Measurements from ENCODE around the gene YY1AP1. TPM values are rescaled to one million over a fixed set of nuclear protein-coding genes. Genes with fewer than 3 reads are reported as not detected.
A peak's percentile ranks its signal among the peaks of the same experiment; 100 is the strongest.

Gene YY1AP1
- total and polyA plus RNA-seq, 10 of the 15 experiments (the other 5 are each of a cell fraction or from before 2014, with no cell fraction given), result 13.2 to 118 (median 40.5) TPM

DNA sequence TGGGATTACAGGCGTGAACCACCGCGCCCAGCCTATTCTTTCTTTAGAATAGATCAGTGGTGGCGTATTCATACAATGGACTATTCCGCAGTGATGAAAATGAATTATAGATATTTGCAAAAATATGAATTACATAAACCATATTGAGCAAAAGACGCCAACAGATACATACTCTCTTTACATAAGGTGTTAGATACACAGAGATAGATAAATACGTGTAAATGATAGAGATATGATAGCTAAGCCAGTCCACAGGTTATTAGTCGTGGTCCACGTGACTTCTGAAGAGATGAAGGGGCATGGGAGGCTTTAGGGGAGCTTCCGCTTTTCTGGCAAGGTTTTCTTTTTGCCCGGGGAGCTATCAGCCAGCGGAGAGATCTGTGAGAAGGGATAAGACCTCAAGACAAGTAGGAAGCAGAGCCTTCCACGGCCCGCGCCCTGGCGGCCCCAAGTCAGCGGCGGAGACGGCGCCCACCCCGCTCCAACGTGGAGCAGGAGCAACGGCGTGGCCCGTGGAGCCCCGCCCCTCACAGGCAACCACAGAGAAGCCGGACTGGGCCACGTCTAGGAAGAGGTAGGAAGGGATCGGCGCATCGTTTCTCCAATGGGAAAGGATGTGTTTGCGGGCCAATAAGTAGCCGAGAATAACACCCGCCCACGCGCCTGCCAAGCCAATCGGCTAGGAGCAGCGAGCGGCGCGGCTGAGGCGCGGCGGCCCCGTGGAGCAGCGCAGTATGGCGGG is 78.9 kb downstream of the YY1AP1 start, which contains the start of gene MSTO1 (continued):
- TF ChIP-seq, protein P1, sequence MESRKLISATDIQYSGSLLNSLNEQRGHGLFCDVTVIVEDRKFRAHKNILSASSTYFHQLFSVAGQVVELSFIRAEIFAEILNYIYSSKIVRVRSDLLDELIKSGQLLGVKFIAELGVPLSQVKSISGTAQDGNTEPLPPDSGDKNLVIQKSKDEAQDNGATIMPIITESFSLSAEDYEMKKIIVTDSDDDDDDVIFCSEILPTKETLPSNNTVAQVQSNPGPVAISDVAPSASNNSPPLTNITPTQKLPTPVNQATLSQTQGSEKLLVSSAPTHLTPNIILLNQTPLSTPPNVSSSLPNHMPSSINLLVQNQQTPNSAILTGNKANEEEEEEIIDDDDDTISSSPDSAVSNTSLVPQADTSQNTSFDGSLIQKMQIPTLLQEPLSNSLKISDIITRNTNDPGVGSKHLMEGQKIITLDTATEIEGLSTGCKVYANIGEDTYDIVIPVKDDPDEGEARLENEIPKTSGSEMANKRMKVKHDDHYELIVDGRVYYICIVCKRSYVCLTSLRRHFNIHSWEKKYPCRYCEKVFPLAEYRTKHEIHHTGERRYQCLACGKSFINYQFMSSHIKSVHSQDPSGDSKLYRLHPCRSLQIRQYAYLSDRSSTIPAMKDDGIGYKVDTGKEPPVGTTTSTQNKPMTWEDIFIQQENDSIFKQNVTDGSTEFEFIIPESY (IDR thresholded peaks at IDR 0.05), result no peak
- no peak for TF ChIP-seq STAT1 (conservative IDR thresholded peaks at IDR 0.05)
- TF ChIP-seq, protein P2, sequence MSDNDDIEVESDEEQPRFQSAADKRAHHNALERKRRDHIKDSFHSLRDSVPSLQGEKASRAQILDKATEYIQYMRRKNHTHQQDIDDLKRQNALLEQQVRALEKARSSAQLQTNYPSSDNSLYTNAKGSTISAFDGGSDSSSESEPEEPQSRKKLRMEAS (IDR thresholded peaks at IDR 0.05; ENCODE audit: low read depth, low read length), result peak; percentile 50; the same call in 1 of the 2 replicates
- TF ChIP-seq MEF2B (IDR thresholded peaks at IDR 0.05; ENCODE audit: partially characterized antibody, poor library complexity, severe bottlenecking), result peak; percentile 47
- TF ChIP-seq BHLHE40 (IDR thresholded peaks at IDR 0.05; ENCODE audit: borderline replicate concordance in 1 of 2, low read depth in 2 of 2, low read length in 1 of 2), result peak; percentile 22 to 71; a peak in 2 of 4 replicates
- TF ChIP-seq IKZF2 (IDR thresholded peaks at IDR 0.05), result peak; percentile 55 to 57; a peak in 3 of 4 replicates
- TF ChIP-seq RUNX3 (IDR thresholded peaks at IDR 0.05; ENCODE audit: low read length), result no peak
- peak; percentile 56; the same call in 1 of the 2 replicates for TF ChIP-seq GATAD2B (conservative IDR thresholded peaks at IDR 0.05; ENCODE audit: low read depth)
- peak; percentile 63 for TF ChIP-seq SP1 (IDR thresholded peaks at IDR 0.05; ENCODE audit: low read depth, low read length)
- no peak for TF ChIP-seq NRF1 (conservative IDR thresholded peaks at IDR 0.05; ENCODE audit: low read depth, low read length)
- TF ChIP-seq ATF7 (IDR thresholded peaks at IDR 0.05; ENCODE audit: low read depth), result no peak
- TF ChIP-seq POU2F2 (IDR thresholded peaks at IDR 0.05; ENCODE audit: borderline replicate concordance, low read depth, low read length), result peak; percentile 65; the same call in 2 of the 3 replicates
- TF ChIP-seq PML (IDR thresholded peaks at IDR 0.05; ENCODE audit: low read length), result 0 out of 2 replicates have a peak, but pooled peaks have one; percentile 64
- peak; percentile 72 for TF ChIP-seq IKZF1 (conservative IDR thresholded peaks at IDR 0.05)
- TF ChIP-seq, protein P3, sequence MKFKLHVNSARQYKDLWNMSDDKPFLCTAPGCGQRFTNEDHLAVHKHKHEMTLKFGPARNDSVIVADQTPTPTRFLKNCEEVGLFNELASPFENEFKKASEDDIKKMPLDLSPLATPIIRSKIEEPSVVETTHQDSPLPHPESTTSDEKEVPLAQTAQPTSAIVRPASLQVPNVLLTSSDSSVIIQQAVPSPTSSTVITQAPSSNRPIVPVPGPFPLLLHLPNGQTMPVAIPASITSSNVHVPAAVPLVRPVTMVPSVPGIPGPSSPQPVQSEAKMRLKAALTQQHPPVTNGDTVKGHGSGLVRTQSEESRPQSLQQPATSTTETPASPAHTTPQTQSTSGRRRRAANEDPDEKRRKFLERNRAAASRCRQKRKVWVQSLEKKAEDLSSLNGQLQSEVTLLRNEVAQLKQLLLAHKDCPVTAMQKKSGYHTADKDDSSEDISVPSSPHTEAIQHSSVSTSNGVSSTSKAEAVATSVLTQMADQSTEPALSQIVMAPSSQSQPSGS (IDR thresholded peaks at IDR 0.05; ENCODE audit: low read length), result no peak
- no peak for TF ChIP-seq FOS (IDR thresholded peaks at IDR 0.05; ENCODE audit: borderline replicate concordance, extremely low read depth, insufficient read length)
- no peak for TF ChIP-seq MYC (IDR thresholded peaks at IDR 0.05; ENCODE audit: insufficient read depth, insufficient read length, insufficient replicate concordance, low read length, severe bottlenecking)
- 0 out of 2 replicates have a peak, but pooled peaks have one; percentile 44 for TF ChIP-seq SMARCA5 (IDR thresholded peaks at IDR 0.05)
- no peak for TF ChIP-seq RCOR1 (conservative IDR thresholded peaks at IDR 0.05; ENCODE audit: low read depth, low read length)
- no peak for TF ChIP-seq TCF3 (IDR thresholded peaks at IDR 0.05; ENCODE audit: borderline replicate concordance, insufficient read depth, low read depth, low read length)
- no peak; the same call in 1 of the 2 replicates for TF ChIP-seq PAX8 (IDR thresholded peaks at IDR 0.05)
- TF ChIP-seq DPF2 (IDR thresholded peaks at IDR 0.05), result peak; percentile 36; the same call in 1 of the 2 replicates
- TF ChIP-seq POLR2AphosphoS5 (IDR thresholded peaks at IDR 0.05; ENCODE audit: low read length), result peak; percentile 82
- TF ChIP-seq CBFB (IDR thresholded peaks at IDR 0.05; ENCODE audit: low read depth), result peak; percentile 52; the same call in 1 of the 2 replicates
- TF ChIP-seq KDM1A (IDR thresholded peaks at IDR 0.05; ENCODE audit: borderline replicate concordance), result no peak
- TF ChIP-seq HDAC6 (IDR thresholded peaks at IDR 0.05; ENCODE audit: unreplicated experiment), result no peak
- TF ChIP-seq SPI1 (IDR thresholded peaks at IDR 0.05; ENCODE audit: borderline replicate concordance, insufficient read depth, low read depth, low read length), result peak; percentile 41; the same call in 1 of the 2 replicates
- TF ChIP-seq SREBF2 (IDR thresholded peaks at IDR 0.05; ENCODE audit: low read length), result no peak
- TF ChIP-seq POLR2A (IDR thresholded peaks at IDR 0.05; ENCODE audit: low read depth, low read length), result peak; percentile 84
- no peak for TF ChIP-seq BMI1 (IDR thresholded peaks at IDR 0.05; ENCODE audit: borderline replicate concordance)
- TF ChIP-seq LARP7 (IDR thresholded peaks at IDR 0.05), result 0 out of 2 replicates have a peak, but pooled peaks have one; percentile 30
